ENCODE measurements around the gene NSUN4. TPM values are rescaled to one million over a fixed set of nuclear protein-coding genes. Genes with fewer than 3 reads are reported as not detected.

Gene NSUN4
- total RNA-seq, 1 experiment from 2014 or later, result 23.6 TPM

- no peak for ATAC-seq
- TF ChIP-seq POLR2AphosphoS5 (IDR thresholded peaks at IDR 0.05; ENCODE audit: low read depth, low read length) (no peak), REST (IDR thresholded peaks at IDR 0.05; ENCODE audit: insufficient read depth in 1 of 2, low read depth in 2 of 2, low read length in 1 of 2) (no peak), CTCF (IDR thresholded peaks at IDR 0.05) (no peak), SIN3A (IDR thresholded peaks at IDR 0.05; ENCODE audit: borderline replicate concordance, insufficient read depth, low read depth, low read length) (no peak), TCF7L2 (IDR thresholded peaks at IDR 0.05; ENCODE audit: low read depth, low read length) (no peak)
- H3K4me3 ChIP-seq (ENCODE audit: low read depth in 2 of 2, low read length in 2 of 2), result no peak overlapping the region
- no peaks in the 10 kb centered on the region for H3K4me1 ChIP-seq (ENCODE audit: control insufficient read depth, insufficient read depth, low read length)
- H3K27ac ChIP-seq (ENCODE audit: low read length), result no peak overlapping the region
- DNase-seq (ENCODE audit: low read depth, low spot score), result no peak
- POLR2A ChIA-PET, result no interaction called here
- in situ Hi-C loops (cut with HindIII; ENCODE audit: low pct_unique_long_range_greater_than_20kb, low sequenced_read_pairs) (no loop called here), intact Hi-C loops (cut with micrococcal nuclease; ENCODE audit: unreplicated experiment) (no loop called here)
- H3K36me3 ChIP-seq (ENCODE audit: control insufficient read depth, insufficient read depth, low read length), result no peaks in the 10 kb centered on the region
- H3K9me3 ChIP-seq (ENCODE audit: control insufficient read depth, insufficient read depth, low read depth, low read length), result no peaks in the 10 kb centered on the region; the same call in 1 of the 2 replicates
- CTCF ChIA-PET, result no interaction called here
- no peaks in the 10 kb centered on the region for H3K27me3 ChIP-seq (ENCODE audit: control insufficient read depth, insufficient read depth, low read length)
- BruUV-seq (replicated peaks), result no TSS peak
Observed at GRCh38 chr1:46380508-46380907, 39.9 kb downstream of the NSUN4 start.

GRCh38 chr1:46393510-46393909, 52.9 kb downstream of the NSUN4 start:
- no peaks in the 10 kb centered on the region for H3K27me3 ChIP-seq (ENCODE audit: control insufficient read depth, insufficient read depth, low read length)
- peaks cover 9% of the 10 kb centered on the region; the same call in 1 of the 2 replicates for H3K9me3 ChIP-seq (ENCODE audit: control insufficient read depth, insufficient read depth, low read depth, low read length)
- peaks cover 11% of the 10 kb centered on the region for H3K4me1 ChIP-seq (ENCODE audit: control insufficient read depth, insufficient read depth, low read length)
- no peaks in the 10 kb centered on the region for H3K36me3 ChIP-seq (ENCODE audit: control insufficient read depth, insufficient read depth, low read length)
- intact Hi-C loops (cut with micrococcal nuclease; ENCODE audit: unreplicated experiment), result no loop called here
- TF ChIP-seq CTCF (IDR thresholded peaks at IDR 0.05) (no peak), POLR2AphosphoS5 (IDR thresholded peaks at IDR 0.05; ENCODE audit: low read depth, low read length) (no peak), TCF7L2 (IDR thresholded peaks at IDR 0.05; ENCODE audit: low read depth, low read length) (no peak), REST (IDR thresholded peaks at IDR 0.05; ENCODE audit: insufficient read depth in 1 of 2, low read depth in 2 of 2, low read length in 1 of 2) (no peak), SIN3A (IDR thresholded peaks at IDR 0.05; ENCODE audit: borderline replicate concordance, insufficient read depth, low read depth, low read length) (no peak)
- no peak for ATAC-seq
- DNase-seq (ENCODE audit: low read depth, low spot score), result no peak
- POLR2A ChIA-PET, result no interaction called here
- BruUV-seq (replicated peaks), result no TSS peak
- CTCF ChIA-PET, result no interaction called here
- no peak overlapping the region; the same call in 1 of the 2 replicates for H3K27ac ChIP-seq (ENCODE audit: low read length)
- peak overlapping the region; percentile 44 to 70; a peak in 3 of 4 replicates for H3K4me3 ChIP-seq (ENCODE audit: low read depth in 2 of 2, low read length in 2 of 2)
- in situ Hi-C loops (cut with HindIII; ENCODE audit: low pct_unique_long_range_greater_than_20kb, low sequenced_read_pairs), result no loop called here
